Fibroblast of lung (primary cell): ENCODE results near the gene LRCOL1. TPM values are rescaled to one million over a fixed set of nuclear protein-coding genes. Genes with fewer than 3 reads are reported as not detected.
"Not testable (repeated sequence)": the region's sequence is repeated elsewhere in the genome, so short reads cannot be mapped to it uniquely, and the experiment has no call there.

Experiments used
- DNase-seq, 2 donors: peaks; one replicate each; pipeline versions ENCODE4 v3.0.0 to v3.0.0-alpha.2; 2010; ENCODE audit warnings: low read depth in 2 of 2
- H2AFZ ChIP-seq: 2 replicates; pipeline ENCODE4 v1.5.1; 2012; ENCODE audit warnings: low read length, control low read depth, inconsistent platforms
- H3K27ac ChIP-seq: 2 replicates; pipeline ENCODE4 v1.5.1; 2011; ENCODE audit warnings: low read length, control low read depth; ENCODE audit not compliant: insufficient read depth
- H3K27me3 ChIP-seq: 2 replicates; pipeline ENCODE4 v1.5.1; 2011; ENCODE audit warnings: mild to moderate bottlenecking, low read length; ENCODE audit not compliant: control insufficient read depth, insufficient read depth
- H3K36me3 ChIP-seq: 2 replicates; pipeline ENCODE4 v1.5.1; 2011; ENCODE audit warnings: low read length; ENCODE audit not compliant: control insufficient read depth, insufficient read depth
- H3K4me1 ChIP-seq: 2 replicates; pipeline ENCODE4 v1.5.1; 2011; ENCODE audit warnings: low read length; ENCODE audit not compliant: control insufficient read depth, insufficient read depth; ENCODE audit errors: extremely low read depth
- H3K4me2 ChIP-seq: 2 replicates; pipeline ENCODE4 v1.5.1; 2011; ENCODE audit warnings: low read length, control low read depth; ENCODE audit not compliant: insufficient read depth; ENCODE audit errors: extremely low read depth
- H3K4me3 ChIP-seq, 4 experiments: fragments of 200-600 bp in 1 of 4; sonication (generic) in 1 of 4; replicated peaks in 1 of 4; 2 replicates each; pipeline ENCODE4 v1.5.1; 2011 to 2016; ENCODE audit warnings: low read length in 4 of 4, low read depth in 3 of 4, mild to moderate bottlenecking in 3 of 4, control low read depth in 2 of 4, inconsistent platforms in 1 of 4, mixed read lengths in 1 of 4; ENCODE audit not compliant: insufficient read depth in 1 of 4; ENCODE audit errors: control extremely low read depth in 1 of 4
- H3K79me2 ChIP-seq: 2 replicates; pipeline ENCODE4 v1.5.1; 2012; ENCODE audit warnings: mild to moderate bottlenecking, low read length, inconsistent platforms; ENCODE audit not compliant: control insufficient read depth, insufficient read depth
- H3K9ac ChIP-seq: 2 replicates; pipeline ENCODE4 v1.5.1; 2011; ENCODE audit warnings: mild to moderate bottlenecking, low read length, control low read depth; ENCODE audit not compliant: insufficient read depth
- H3K9me3 ChIP-seq: 2 replicates; pipeline ENCODE4 v1.5.1; 2012; ENCODE audit warnings: low read depth, low read length; ENCODE audit not compliant: control insufficient read depth, insufficient read depth
- H4K20me1 ChIP-seq: 2 replicates; pipeline ENCODE4 v1.5.1; 2011; ENCODE audit warnings: low read length; ENCODE audit not compliant: control insufficient read depth, insufficient read depth; ENCODE audit errors: extremely low read depth
- CTCF ChIP-seq, 2 donors: IDR thresholded peaks in 1 of 2; conservative IDR thresholded peaks in 1 of 2; 1 replicate in 1 of 2; 2 replicates in 1 of 2; pipeline ENCODE4 v1.5.1; 2011 to 2012; ENCODE audit warnings: low read length in 2 of 2, control low read depth in 1 of 2, inconsistent platforms in 1 of 2, low read depth in 1 of 2, mild to moderate bottlenecking in 1 of 2
- EZH2 ChIP-seq: IDR thresholded peaks from 2 replicates; pipeline ENCODE4 v1.5.1; 2012; ENCODE audit warnings: low read length, control low read depth, mild to moderate bottlenecking; ENCODE audit errors: missing control alignments
- polyA plus RNA-seq, 2 donors: library from polyadenylated mRNA; depleted of rRNA in 1 of 2; stranded (reverse) in 1 of 2; unstranded in 1 of 2; fragments of >200 nt; gene quantifications; 2 replicates each; pipeline ENCODE4 v1.2.1, GENCODE V29; 2011 to 2012; ENCODE audit warnings: missing spikeins in 1 of 2
- total RNA-seq: library from RNA; depleted of rRNA; stranded (reverse); fragments of >200 nt; gene quantifications from 2 replicates; pipeline ENCODE4 v1.2.1, GENCODE V29; 2014

Gene LRCOL1
- total and polyA plus RNA-seq, 2 donors (not counting 1 experiment from before 2014, with no cell fraction given), result 0.17 TPM; not detected in 1

GRCh38 chr12:132601171-132601883 lies 9.1 kb downstream of the LRCOL1 start:
- DNase-seq, result no peak
- Histone ChIP-seq H3K9ac (no peak overlapping the region), H2AFZ (peak overlapping the region; percentile 81), H3K27ac (no peak overlapping the region), H3K27me3 (peaks cover 40% of the 10 kb centered on the region), H3K4me3 (no peak overlapping the region), H4K20me1 (no peaks in the 10 kb centered on the region), H3K4me1 (no peaks in the 10 kb centered on the region), H3K79me2 (no peaks in the 10 kb centered on the region), H3K4me2 (peak overlapping the region; percentile 98), H3K9me3 (no peaks in the 10 kb centered on the region), H3K36me3 (no peaks in the 10 kb centered on the region)
- TF ChIP-seq EZH2 (no peak), CTCF (conservative IDR thresholded peaks at IDR 0.05 in 1 of 2, IDR thresholded peaks at IDR 0.05 in 1 of 2; ENCODE audit: low read depth in 1 of 2, low read length in 2 of 2) (no peak)

- Histone ChIP-seq H3K36me3 (no peaks in the 10 kb centered on the region), H3K4me1 (no peaks in the 10 kb centered on the region), H3K9me3 (no peaks in the 10 kb centered on the region), H3K4me3 (peak overlapping the region; percentile 41 to 64 (median 57)), H3K79me2 (no peaks in the 10 kb centered on the region), H3K4me2 (peak overlapping the region; percentile 98), H3K27me3 (peaks cover 35% of the 10 kb centered on the region), H4K20me1 (no peaks in the 10 kb centered on the region), H3K9ac (peak overlapping the region; percentile 46), H3K27ac (no peak overlapping the region), H2AFZ (peak overlapping the region; percentile 81)
- peak; percentile 66 to 73 for DNase-seq
- TF ChIP-seq EZH2, result no peak
- TF ChIP-seq CTCF (conservative IDR thresholded peaks at IDR 0.05 in 1 of 2, IDR thresholded peaks at IDR 0.05 in 1 of 2; ENCODE audit: low read depth in 1 of 2, low read length in 2 of 2), result peak; percentile 61 to 66
These were observed 10.0 kb downstream of the LRCOL1 start for GRCh38 chr12:132600048-132601032.

GRCh38 chr12:132599502-132599901 lies 10.9 kb downstream of the LRCOL1 start:
- H3K4me3 ChIP-seq, H2AFZ ChIP-seq, H3K9ac ChIP-seq, H3K79me2 ChIP-seq, H3K4me1 ChIP-seq, H3K4me2 ChIP-seq, H3K9me3 ChIP-seq, H3K36me3 ChIP-seq, H4K20me1 ChIP-seq, H3K27ac ChIP-seq, DNase-seq: not testable (repeated sequence)
- H3K27me3 ChIP-seq, result peaks cover 29% of the 10 kb centered on the region
